GM12878 (cell line): Measurements from ENCODE around the gene TMEM44. TPM values are rescaled to one million over a fixed set of nuclear protein-coding genes. Genes with fewer than 3 reads are reported as not detected.

Experiments
- ATAC-seq: fragments of 200-7000 bp; cut with Tn5 transposase; 3 replicates; pipeline ENCODE4 v1.9.1; 2020; ENCODE audit warnings: mild to moderate bottlenecking, moderate library complexity
- BruUV-seq: library from RNA; stranded (reverse); fragments of 400-500 nt; replicated peaks from 2 replicates; lab custom pipeline; 2021; lab: Mats Ljungman, UMichigan
- CTCF ChIA-PET: fragments of 300-600 bp; sonication (Branson Sonifier 250); formaldehyde crosslinking; extraction: SDS; loops from one replicate; lab custom pipeline; 2021; ENCODE audit warnings: inconsistent platforms; lab: Yijun Ruan, JAX
- POLR2A ChIA-PET: fragments of 350-600 bp; formaldehyde crosslinking; extraction: SDS; loops from one replicate; lab custom pipeline; 2021; ENCODE audit warnings: inconsistent platforms; lab: Charles Lee
- RAD21 ChIA-PET: fragments of 300-600 bp; sonication (Branson Sonifier 250); formaldehyde crosslinking; loops from one replicate; lab custom pipeline; 2023; ENCODE audit warnings: antibody characterized with exemption; ENCODE audit not compliant: unreplicated experiment; lab: Charles Lee
- SMC1A ChIA-PET: fragments of 300-600 bp; sonication (Branson Sonifier 250); formaldehyde crosslinking; loops from one replicate; lab custom pipeline; 2023; ENCODE audit not compliant: unreplicated experiment, uncharacterized antibody; lab: Charles Lee
- DNase-seq: peaks from one replicate; pipeline ENCODE4 v3.0.0-alpha.2; 2011; ENCODE audit warnings: low read depth, low spot score
- FAIRE-seq: peaks from 3 replicates; lab custom pipeline; 2011; peaks lifted over from hg19 to GRCh38; lab: Jason Lieb, UNC
- H2AFZ ChIP-seq: 2 replicates; pipeline ENCODE4 v1.6.0; 2011; ENCODE audit warnings: low read depth, low read length, control low read depth; ENCODE audit not compliant: control insufficient read depth
- H3K27ac ChIP-seq: 2 replicates; pipeline ENCODE4 v1.5.1; 2011; ENCODE audit warnings: control low read depth; ENCODE audit not compliant: control insufficient read depth, insufficient read depth
- H3K27me3 ChIP-seq, 2 experiments: replicated peaks in 1 of 2; 2 replicates each; pipeline versions ENCODE4 v1.6.0 to v1.6.1; 2011; ENCODE audit warnings: low read length in 1 of 2; ENCODE audit not compliant: control insufficient read depth in 2 of 2, insufficient read depth in 2 of 2
- H3K36me3 ChIP-seq, 2 experiments: 2 replicates each; pipeline ENCODE4 v1.5.1; 2011; ENCODE audit warnings: low read length in 1 of 2; ENCODE audit not compliant: control insufficient read depth in 2 of 2, insufficient read depth in 2 of 2
- H3K4me1 ChIP-seq: 2 replicates; pipeline ENCODE4 v1.6.1; 2011; ENCODE audit warnings: mild to moderate bottlenecking, low read length, moderate library complexity, mixed read lengths; ENCODE audit not compliant: control insufficient read depth, insufficient read depth
- H3K4me2 ChIP-seq: 2 replicates; pipeline ENCODE4 v1.6.0; 2011; ENCODE audit warnings: control low read depth; ENCODE audit not compliant: control insufficient read depth, insufficient read depth
- H3K4me3 ChIP-seq: fragments of 200-600 bp; sonication (generic); 2 replicates; pipeline ENCODE4 v1.5.1; 2016
- H3K79me2 ChIP-seq: 2 replicates; pipeline ENCODE4 v1.6.0; 2011; ENCODE audit warnings: low read length; ENCODE audit not compliant: control insufficient read depth, insufficient read depth
- H3K9ac ChIP-seq: 2 replicates; pipeline ENCODE4 v1.8.0; 2011; ENCODE audit warnings: low read length, control low read depth, mixed read lengths; ENCODE audit not compliant: control insufficient read depth, insufficient read depth
- H3K9me3 ChIP-seq: replicated peaks from 3 replicates; pipeline ENCODE4 v1.5.1; 2011; ENCODE audit warnings: mild to moderate bottlenecking, low read length; ENCODE audit not compliant: control insufficient read depth, insufficient read depth
- H4K20me1 ChIP-seq: 2 replicates; pipeline ENCODE4 v1.6.0; 2011; ENCODE audit not compliant: control insufficient read depth, insufficient read depth
- BHLHE40 ChIP-seq, 2 experiments: fragments of 450-650 bp in 1 of 2; IDR thresholded peaks; 2 replicates each; pipeline ENCODE4 v1.6.1; 2011 to 2017; ENCODE audit warnings: low read depth in 2 of 2, borderline replicate concordance in 1 of 2, improper control_type of control experiment in 1 of 2, low read length in 1 of 2, mild to moderate bottlenecking in 1 of 2
- BMI1 ChIP-seq: fragments of 450-650 bp; IDR thresholded peaks from 2 replicates; pipeline ENCODE4 v1.6.1; 2016; ENCODE audit warnings: mild to moderate bottlenecking, moderate library complexity, borderline replicate concordance
- FOS ChIP-seq: IDR thresholded peaks from 3 replicates; pipeline ENCODE4 v1.6.1; 2011; ENCODE audit warnings: borderline replicate concordance; ENCODE audit not compliant: insufficient read length; ENCODE audit errors: extremely low read depth
- HDAC2 ChIP-seq: fragments of 200-600 bp; sonication (generic); IDR thresholded peaks from 2 replicates; pipeline ENCODE4 v1.6.1; 2017
- IKZF1 ChIP-seq: fragments of 450-650 bp; conservative IDR thresholded peaks from 2 replicates; pipeline ENCODE4 v1.6.1; 2017; ENCODE audit warnings: antibody characterized with exemption, mild to moderate bottlenecking
- JUND ChIP-seq: IDR thresholded peaks from 2 replicates; pipeline ENCODE4 v1.6.1; 2012; ENCODE audit warnings: low read depth, mild to moderate bottlenecking, low read length, improper control_type of control experiment, moderate library complexity
- NFYB ChIP-seq: IDR thresholded peaks from 2 replicates; pipeline ENCODE4 v1.6.1; 2011; ENCODE audit warnings: low read depth, mild to moderate bottlenecking, low read length, improper control_type of control experiment, moderate library complexity; ENCODE audit not compliant: insufficient read depth
- NR2C1 ChIP-seq: fragments of 450-650 bp; IDR thresholded peaks from 2 replicates; pipeline ENCODE4 v1.6.1; 2017; ENCODE audit warnings: antibody characterized with exemption, mild to moderate bottlenecking, moderate library complexity
- SIX5 ChIP-seq: IDR thresholded peaks from 2 replicates; pipeline ENCODE4 v1.6.1; 2011; ENCODE audit warnings: mild to moderate bottlenecking, low read depth, low read length, moderate library complexity; ENCODE audit not compliant: severe bottlenecking
- SMC3 ChIP-seq: IDR thresholded peaks from 2 replicates; pipeline ENCODE4 v1.6.1; 2011; ENCODE audit warnings: low read length, improper control_type of control experiment, borderline replicate concordance
- STAT1 ChIP-seq: fragments of 450-650 bp; conservative IDR thresholded peaks from 2 replicates; pipeline ENCODE4 v1.6.1; 2014; ENCODE audit warnings: antibody characterized with exemption, mild to moderate bottlenecking
- TAF1 ChIP-seq: IDR thresholded peaks from 2 replicates; pipeline ENCODE4 v1.6.1; 2011; ENCODE audit warnings: mild to moderate bottlenecking, low read depth, low read length, borderline replicate concordance
- ZBED1 ChIP-seq: IDR thresholded peaks from 2 replicates; pipeline ENCODE4 v1.6.1; 2016; ENCODE audit warnings: borderline replicate concordance
- ZNF207 ChIP-seq: fragments of 450-650 bp; IDR thresholded peaks from 2 replicates; pipeline ENCODE4 v1.6.1; 2014; ENCODE audit warnings: antibody characterized with exemption, mild to moderate bottlenecking, borderline replicate concordance
- ZSCAN29 ChIP-seq: fragments of 450-650 bp; IDR thresholded peaks from 2 replicates; pipeline ENCODE4 v1.6.1; 2017; ENCODE audit warnings: mild to moderate bottlenecking, moderate library complexity
- WGBS: methylation state at CpG from one replicate; pipeline ENCODE4 v1.1.6; 2016; ENCODE audit warnings: low lambda C conversion rate; ENCODE audit not compliant: insufficient replicate concordance, insufficient coverage; ENCODE audit errors: missing lambda C conversion rate; 5-methylcytosine and 5-hydroxymethylcytosine counted together
- in situ Hi-C: fragments of 300-500 bp; cut with MboI; formaldehyde crosslinking; loops from 9 replicates; pipeline ENCODE4 v1.14.3; 2018; ENCODE audit warnings: mixed read lengths
- intact Hi-C: fragments of 100-400 bp; cut with micrococcal nuclease; formaldehyde crosslinking; loops from one replicate; pipeline ENCODE4 v1.14.2; 2022; ENCODE audit not compliant: unreplicated experiment
- polyA plus RNA-seq, 11 experiments: library from polyadenylated mRNA; depleted of rRNA in 4 of 11; unstranded in 6 of 11; stranded (reverse) in 5 of 11; fragments of >200 nt; fragmentation: Nextera tagmentation in 4 of 11; fragmentation: Illumina TruSeq in 1 of 11; extraction: Ambion mirVana in 4 of 11; extraction: Trizol in 1 of 11; gene quantifications; 1 replicate in 1 of 11; 2 replicates in 10 of 11; pipeline versions ENCODE4 v1.2.1 to v1.2.3, GENCODE V29; 2011 to 2016; ENCODE audit warnings: inconsistent platforms in 2 of 11, missing spikeins in 2 of 11, low read depth in 1 of 11
- total RNA-seq, 4 experiments: library from RNA; depleted of rRNA in 3 of 4; stranded (reverse); fragments of >200 nt in 3 of 4; fragmentation: Illumina TruSeq in 1 of 4; extraction: Trizol in 1 of 4; gene quantifications; 2 replicates each; pipeline versions ENCODE4 v1.2.1 to v1.2.3, GENCODE V29; 2013 to 2021
- TF ChIP-seq, protein P1 (sequence below): IDR thresholded peaks from 2 replicates; pipeline ENCODE4 v1.6.1; 2012; ENCODE audit warnings: low read depth, low read length, improper control_type of control experiment
- TF ChIP-seq, protein P2 (sequence below): fragments of 450-650 bp; IDR thresholded peaks from 2 replicates; pipeline ENCODE4 v1.6.1; 2017; ENCODE audit warnings: mild to moderate bottlenecking, low read depth, inconsistent platforms; ENCODE audit not compliant: poor library complexity, severe bottlenecking
- TF ChIP-seq, protein P3 (sequence below): fragments of 450-650 bp; IDR thresholded peaks from 2 replicates; pipeline ENCODE4 v1.6.1; 2017; ENCODE audit warnings: mild to moderate bottlenecking, moderate library complexity

The TMEM44 gene
- total and polyA plus RNA-seq, 10 of the 15 experiments (the other 5 are each of a cell fraction or from before 2014, with no cell fraction given), result 0.57 to 8.3 (median 3.6) TPM

DNA sequence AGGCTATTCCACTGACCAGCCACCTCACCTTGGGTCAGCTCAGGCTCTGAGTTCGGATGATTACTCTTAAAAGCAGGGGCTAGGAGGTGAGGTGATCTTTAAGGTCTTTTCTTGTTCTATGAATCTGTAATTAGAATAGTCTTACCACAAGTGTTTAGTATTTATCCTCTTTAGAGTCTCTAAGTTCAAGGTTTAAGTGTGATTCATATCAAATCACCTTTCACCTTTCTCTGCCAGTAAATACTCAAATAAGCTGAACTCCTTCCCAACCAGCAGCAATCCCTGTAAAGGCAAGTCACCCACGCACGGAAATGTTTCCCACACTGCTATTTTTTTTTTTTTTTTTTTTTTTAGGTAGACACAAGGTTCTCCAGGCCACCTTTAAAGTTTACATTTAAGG, 14.5 kb upstream of the TMEM44 start:
- Histone ChIP-seq H2AFZ (no peak overlapping the region), H3K4me1 (no peaks in the 10 kb centered on the region), H3K4me2 (no peak overlapping the region), H3K27me3 (no peaks in the 10 kb centered on the region), H3K79me2 (no peaks in the 10 kb centered on the region), H3K36me3 (peaks cover 13 to 43% of the 10 kb centered on the region in 2 experiments), H3K9ac (no peak overlapping the region), H3K4me3 (no peak overlapping the region), H3K27ac (no peak overlapping the region), H3K9me3 (no peaks in the 10 kb centered on the region), H4K20me1 (no peaks in the 10 kb centered on the region)
- SMC1A ChIA-PET, result interaction anchor here (1.4 kb wide), 1 partner anchor 24 kb away, joined by 4 read pairs; the partner anchor contains the start of gene LSG1
- FAIRE-seq, result no peak
- 98% methylated on average over 3 of the region's 3 CpGs for WGBS
- CTCF ChIA-PET, result interaction anchor here (0.6 to 1.4 kb wide), 3 partner anchors 14 to 80 kb away, joined by 3 to 4 read pairs (median 3); partner anchors contain the start of gene LSG1
- DNase-seq, result no peak
- no peak for ATAC-seq
- in situ Hi-C loops (no loop called here), intact Hi-C loops (no loop called here)
- POLR2A ChIA-PET, result no interaction called here
- BruUV-seq, result no TSS peak
- RAD21 ChIA-PET, result no interaction called here
- TF ChIP-seq NR2C1 (no peak), ZBED1 (no peak), ZNF207 (no peak), FOS (no peak), JUND (no peak), SMC3 (no peak), STAT1 (no peak), ZSCAN29 (no peak), TAF1 (no peak), IKZF1 (no peak), BMI1 (no peak), HDAC2 (no peak), BHLHE40 (IDR thresholded peaks at IDR 0.05; ENCODE audit: borderline replicate concordance in 1 of 2, low read depth in 2 of 2, low read length in 1 of 2) (no peak), SIX5 (no peak), NFYB (no peak)
- TF ChIP-seq, protein P1, sequence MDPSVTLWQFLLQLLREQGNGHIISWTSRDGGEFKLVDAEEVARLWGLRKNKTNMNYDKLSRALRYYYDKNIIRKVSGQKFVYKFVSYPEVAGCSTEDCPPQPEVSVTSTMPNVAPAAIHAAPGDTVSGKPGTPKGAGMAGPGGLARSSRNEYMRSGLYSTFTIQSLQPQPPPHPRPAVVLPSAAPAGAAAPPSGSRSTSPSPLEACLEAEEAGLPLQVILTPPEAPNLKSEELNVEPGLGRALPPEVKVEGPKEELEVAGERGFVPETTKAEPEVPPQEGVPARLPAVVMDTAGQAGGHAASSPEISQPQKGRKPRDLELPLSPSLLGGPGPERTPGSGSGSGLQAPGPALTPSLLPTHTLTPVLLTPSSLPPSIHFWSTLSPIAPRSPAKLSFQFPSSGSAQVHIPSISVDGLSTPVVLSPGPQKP, result no peak
- TF ChIP-seq, protein P2, sequence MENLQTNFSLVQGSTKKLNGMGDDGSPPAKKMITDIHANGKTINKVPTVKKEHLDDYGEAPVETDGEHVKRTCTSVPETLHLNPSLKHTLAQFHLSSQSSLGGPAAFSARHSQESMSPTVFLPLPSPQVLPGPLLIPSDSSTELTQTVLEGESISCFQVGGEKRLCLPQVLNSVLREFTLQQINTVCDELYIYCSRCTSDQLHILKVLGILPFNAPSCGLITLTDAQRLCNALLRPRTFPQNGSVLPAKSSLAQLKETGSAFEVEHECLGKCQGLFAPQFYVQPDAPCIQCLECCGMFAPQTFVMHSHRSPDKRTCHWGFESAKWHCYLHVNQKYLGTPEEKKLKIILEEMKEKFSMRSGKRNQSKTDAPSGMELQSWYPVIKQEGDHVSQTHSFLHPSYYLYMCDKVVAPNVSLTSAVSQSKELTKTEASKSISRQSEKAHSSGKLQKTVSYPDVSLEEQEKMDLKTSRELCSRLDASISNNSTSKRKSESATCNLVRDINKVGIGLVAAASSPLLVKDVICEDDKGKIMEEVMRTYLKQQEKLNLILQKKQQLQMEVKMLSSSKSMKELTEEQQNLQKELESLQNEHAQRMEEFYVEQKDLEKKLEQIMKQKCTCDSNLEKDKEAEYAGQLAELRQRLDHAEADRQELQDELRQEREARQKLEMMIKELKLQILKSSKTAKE, result no peak
- TF ChIP-seq, protein P3, sequence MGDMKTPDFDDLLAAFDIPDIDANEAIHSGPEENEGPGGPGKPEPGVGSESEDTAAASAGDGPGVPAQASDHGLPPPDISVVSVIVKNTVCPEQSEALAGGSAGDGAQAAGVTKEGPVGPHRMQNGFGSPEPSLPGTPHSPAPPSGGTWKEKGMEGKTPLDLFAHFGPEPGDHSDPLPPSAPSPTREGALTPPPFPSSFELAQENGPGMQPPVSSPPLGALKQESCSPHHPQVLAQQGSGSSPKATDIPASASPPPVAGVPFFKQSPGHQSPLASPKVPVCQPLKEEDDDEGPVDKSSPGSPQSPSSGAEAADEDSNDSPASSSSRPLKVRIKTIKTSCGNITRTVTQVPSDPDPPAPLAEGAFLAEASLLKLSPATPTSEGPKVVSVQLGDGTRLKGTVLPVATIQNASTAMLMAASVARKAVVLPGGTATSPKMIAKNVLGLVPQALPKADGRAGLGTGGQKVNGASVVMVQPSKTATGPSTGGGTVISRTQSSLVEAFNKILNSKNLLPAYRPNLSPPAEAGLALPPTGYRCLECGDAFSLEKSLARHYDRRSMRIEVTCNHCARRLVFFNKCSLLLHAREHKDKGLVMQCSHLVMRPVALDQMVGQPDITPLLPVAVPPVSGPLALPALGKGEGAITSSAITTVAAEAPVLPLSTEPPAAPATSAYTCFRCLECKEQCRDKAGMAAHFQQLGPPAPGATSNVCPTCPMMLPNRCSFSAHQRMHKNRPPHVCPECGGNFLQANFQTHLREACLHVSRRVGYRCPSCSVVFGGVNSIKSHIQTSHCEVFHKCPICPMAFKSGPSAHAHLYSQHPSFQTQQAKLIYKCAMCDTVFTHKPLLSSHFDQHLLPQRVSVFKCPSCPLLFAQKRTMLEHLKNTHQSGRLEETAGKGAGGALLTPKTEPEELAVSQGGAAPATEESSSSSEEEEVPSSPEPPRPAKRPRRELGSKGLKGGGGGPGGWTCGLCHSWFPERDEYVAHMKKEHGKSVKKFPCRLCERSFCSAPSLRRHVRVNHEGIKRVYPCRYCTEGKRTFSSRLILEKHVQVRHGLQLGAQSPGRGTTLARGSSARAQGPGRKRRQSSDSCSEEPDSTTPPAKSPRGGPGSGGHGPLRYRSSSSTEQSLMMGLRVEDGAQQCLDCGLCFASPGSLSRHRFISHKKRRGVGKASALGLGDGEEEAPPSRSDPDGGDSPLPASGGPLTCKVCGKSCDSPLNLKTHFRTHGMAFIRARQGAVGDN, result no peak
